NCI-H1092 (cell line): ENCODE measurements around the gene RBM12.
"Not testable (repeated sequence)": the region's sequence is repeated elsewhere in the genome, so short reads cannot be mapped to it uniquely, and the experiment has no call there.

Experiments
- DNase-seq: peaks from one replicate; lab custom pipeline; 2025; lab: John Stamatoyannopoulos, UW

Gene RBM12

DNA sequence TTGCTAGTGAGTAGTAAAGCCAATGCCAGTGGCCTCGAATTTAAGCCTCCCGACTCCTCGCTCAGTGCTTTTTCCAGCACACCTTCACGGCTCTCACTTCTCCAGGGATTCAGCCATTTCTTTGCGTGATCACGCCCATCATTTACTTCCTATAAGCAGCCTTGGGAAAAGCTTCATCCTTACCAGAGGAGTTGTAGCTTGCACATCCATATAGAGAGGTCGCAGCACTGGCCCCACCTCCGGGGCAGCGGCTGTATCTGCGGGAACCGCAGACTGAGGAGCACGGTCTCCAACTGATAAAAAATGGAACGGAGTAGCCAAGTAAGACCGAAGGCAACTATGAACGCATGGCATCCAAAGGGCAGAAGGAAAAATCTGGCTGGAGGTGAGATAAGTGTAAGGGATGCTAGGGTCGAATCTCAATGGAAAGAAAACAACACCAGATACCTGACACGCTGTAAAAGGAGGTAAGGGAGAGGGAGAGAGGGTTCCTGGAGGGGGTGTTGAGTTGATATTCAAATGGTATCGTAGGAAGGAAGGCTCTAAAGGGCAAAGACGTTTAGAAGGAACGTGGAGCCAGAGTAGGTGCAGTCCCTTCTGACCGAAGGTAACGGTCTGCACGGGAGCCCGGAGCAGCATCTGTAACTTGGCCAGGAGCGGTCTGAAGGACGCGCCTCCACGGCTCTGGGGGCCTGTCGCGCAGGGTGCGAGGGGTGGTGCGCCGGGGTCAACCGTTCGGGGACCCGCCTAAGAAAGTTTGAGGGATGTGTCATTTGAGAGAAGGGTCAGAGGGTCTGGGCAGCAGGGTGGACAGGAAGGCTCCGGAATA is 33.8 kb upstream of the RBM12 start:
- peak; percentile 2 for DNase-seq

DNA sequence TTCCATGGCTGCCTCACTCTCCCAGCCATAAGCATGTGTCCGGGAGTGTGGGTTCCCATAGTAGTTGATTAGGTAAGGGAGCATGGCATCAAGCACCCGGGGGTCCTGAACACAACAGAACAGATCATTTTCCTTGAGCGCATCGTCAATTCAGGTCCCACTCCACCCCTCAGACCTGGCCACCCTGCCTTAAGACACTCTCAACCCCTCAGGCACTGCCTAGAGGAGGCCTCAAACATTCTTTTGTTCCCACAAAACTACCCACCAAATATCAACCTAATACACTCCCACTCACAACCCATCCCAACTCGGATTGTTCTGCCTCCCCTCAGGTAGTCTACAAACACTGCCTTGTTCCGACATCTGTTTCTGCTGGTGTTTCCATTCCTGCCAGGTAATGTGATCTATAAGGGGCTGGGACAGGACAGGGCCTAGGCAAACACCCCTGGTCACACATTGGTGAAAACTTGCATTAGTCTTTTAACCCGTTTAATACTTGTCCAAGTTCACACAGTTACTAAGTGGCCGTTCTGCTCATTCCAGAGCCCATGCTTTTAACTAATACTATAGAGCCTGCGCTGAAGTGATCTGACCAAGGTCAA is 33.1 kb upstream of the RBM12 start:
- no peak for DNase-seq

DNA sequence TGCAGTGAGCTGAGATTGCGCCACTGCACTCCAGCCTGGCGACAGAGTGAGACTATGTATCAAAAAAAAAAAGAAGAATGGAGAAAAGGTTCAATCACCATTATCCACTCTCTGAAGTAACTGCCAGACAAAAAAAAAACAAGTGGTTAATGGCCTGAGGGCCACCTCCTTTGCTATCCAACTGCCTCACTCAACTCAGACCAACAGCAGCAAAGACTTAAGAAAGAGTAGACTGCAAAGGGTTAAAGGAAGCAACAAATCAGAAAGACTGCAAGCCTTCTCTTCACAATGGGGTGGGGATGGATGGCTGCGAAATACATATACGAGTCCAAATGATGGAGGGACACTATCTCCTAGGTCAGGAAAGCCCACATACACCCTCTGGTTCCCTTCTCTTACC is 31.3 kb upstream of the RBM12 start:
- DNase-seq = no peak

DNA sequence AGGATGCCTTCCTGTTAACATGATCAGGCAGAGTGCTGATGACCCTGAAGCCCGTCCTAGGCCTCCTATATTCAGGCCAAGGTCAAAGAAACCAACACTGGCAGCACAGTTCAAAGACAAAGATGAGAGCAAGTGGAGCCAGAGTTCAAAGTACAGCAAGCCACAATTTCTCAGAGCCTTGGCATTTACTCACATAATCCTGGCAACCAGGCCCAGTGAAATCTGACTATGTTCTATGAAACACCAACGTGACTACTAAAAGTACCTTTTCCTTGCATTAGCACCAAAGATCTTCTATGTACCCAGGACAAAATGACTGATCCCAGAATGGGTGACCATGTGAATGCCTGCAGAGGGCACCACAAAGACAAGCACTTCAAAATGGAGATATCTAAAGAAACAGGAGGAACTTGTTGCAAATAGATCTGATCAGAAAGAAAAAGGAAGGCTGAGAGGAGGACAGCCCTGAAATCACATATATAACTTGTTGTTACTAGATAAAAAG is 30.6 kb upstream of the RBM12 start:
- DNase-seq = no peak

DNA sequence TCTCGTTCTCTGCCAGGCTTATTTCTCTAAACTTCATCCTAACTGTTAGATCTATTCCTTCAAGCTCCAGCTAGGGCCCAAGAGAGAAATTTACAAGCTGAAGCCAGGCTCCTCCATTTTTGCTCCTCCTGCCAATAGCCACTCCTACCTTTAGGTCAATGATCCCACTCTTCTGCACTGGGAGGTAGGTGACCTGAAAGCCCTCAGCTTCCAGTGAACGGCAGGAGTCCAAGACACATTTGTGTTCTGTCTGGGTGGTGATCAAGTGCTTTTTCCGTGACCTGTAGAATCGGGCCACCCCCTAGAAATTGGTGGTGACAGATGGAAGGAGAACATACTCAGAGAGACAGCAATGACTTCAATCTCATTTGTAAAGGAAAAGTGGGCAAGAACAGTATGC is 25.6 kb upstream of the RBM12 start:
- DNase-seq = no peak

DNA sequence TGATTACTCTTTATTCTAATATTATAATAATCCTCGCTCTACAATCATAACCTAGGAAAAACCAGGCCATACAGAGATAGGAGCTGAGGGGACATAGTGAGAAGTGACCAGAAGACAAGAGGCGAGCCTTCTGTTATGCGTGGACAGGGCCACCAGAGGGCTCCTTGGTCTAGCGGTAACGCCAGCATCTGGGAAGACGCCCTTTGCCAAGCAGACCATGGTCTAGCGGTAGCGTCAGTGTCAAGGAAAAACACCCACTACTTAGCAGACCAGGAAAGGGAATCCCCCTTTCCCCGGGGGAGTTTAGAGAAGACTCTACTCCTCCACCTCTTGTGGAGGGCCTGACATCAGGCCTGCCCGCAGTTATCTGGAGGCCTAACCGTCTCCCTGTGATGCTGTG is 22.2 kb upstream of the RBM12 start:
- DNase-seq = not testable (repeated sequence)

DNA sequence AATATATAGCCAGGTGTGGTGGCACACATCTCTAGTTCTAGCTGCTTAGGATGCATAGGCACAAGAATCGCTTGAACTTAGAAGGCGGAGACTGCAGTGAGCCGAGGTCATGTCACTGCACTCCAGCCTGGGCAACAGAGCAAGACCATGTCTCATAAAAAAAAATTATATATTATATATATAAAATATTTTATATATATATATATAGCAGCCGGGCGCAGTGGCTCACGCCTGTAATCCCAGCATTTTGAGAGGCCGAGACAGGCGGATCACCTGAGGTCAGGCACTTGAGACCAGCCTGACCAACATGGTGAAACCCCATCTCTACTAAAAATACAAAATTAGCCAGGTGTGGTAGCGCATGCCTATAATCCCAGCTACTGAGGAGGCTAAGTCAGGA is 20.7 kb upstream of the RBM12 start:
- not testable (repeated sequence) for DNase-seq

DNA sequence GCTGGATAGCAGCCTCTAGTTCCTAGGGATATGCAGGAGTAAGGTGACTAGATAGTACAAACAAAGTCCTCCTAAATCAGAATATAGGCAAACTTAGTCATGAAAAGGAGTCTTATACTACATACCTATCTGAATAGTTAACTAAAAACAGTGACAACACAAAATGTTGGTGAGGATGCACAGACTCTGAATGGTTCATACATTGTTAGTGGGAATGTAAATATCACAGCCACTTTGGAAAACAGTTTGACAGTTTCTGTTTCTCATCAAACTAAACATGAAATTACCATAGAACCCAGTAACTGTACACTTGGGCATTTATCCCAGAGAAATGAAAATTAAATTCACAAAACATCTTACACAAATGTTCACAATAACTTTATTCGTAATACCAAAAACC is 17.3 kb upstream of the RBM12 start:
- DNase-seq = no peak

DNA sequence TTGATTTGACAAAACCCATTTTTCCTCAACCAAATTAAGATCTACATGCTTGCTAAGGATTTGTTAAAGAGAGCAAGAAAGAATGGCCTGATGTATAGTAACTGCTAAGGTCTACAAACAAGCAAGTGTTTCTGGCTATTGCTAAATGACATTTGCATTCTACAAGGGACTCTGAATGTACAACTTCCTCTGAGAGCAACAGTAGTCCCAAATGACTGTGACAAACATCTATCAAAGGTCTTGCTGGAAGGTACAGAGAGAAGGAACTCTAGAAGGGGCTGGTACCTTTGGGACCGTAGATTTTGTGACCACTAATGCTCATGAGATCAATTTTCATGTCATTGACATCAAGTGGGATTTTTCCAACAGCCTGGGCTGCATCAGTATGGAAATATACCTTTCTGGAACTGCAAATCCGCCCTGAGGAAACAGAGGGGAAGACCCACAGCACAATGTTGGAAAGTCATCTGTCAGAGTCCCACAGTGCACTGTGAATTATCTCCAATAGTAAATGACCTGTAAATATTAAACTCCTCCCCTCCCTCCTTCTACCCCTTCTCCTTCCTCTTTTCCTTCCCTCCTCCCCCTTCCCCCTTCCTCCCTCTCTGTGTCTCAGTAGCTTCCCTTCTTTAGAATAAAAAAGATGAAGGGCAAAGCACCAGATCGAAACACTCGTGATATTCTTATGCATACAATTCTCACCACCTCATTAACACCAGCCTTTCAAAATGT is 15.9 kb upstream of the RBM12 start:
- DNase-seq = no peak

DNA sequence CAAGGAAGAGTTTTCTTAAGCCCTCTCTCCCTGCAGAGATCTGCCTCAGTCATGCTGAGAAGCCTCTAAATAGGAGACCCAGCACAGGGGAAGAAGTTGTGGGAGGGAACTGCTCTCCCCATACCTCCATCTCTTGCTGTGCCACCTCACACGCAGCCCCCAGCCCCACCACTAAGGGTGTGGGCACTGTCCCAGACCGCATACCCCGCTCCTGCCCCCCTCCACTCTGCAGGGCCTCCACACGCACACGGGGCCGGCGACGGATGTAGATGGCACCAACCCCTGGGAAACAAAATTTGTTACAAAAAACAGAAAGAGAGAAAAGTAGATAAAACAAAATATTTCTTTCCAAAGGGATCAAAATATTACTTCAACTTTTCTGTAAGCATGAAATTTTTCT is 10.2 kb upstream of the RBM12 start:
- DNase-seq = no peak

DNA sequence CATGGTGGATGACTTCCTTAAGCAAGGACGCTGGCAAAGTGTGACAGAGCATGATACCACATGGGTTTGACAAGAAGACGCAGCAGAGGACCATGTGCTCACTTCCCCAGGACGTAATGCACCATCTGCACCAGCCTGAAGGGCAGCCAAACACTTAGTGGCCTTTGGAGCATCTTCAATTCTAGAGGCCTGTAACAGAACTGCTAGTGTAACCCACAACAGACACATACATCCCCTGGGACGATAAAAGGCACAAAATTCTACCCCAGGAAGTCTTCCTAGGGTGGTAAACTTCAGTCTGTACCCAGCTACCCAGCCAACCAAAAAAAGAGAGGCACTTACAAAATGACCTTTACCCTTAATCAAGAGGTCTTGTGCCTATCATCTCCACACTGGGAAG is 9.2 kb upstream of the RBM12 start:
- no peak for DNase-seq

DNA sequence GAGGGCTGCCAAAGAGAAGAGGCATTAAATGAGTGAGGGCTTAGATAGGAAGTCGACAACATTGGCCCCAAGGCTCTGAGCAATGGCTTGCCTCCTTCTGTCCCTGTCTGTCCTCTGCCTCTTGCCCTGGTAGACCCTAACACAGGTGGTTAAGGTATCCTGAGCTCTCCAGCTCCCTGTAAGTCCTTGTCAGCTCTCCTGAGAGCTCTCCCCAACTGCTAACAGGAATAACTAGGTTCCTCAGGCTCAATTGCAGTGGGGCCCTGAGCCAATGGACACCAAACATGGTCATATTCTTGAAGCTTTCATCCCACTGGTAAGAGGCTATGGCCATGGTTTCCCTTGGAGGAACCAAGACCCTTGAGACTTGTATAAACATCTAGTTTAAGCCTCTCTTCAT is 5.0 kb upstream of the RBM12 start:
- no peak for DNase-seq

DNA sequence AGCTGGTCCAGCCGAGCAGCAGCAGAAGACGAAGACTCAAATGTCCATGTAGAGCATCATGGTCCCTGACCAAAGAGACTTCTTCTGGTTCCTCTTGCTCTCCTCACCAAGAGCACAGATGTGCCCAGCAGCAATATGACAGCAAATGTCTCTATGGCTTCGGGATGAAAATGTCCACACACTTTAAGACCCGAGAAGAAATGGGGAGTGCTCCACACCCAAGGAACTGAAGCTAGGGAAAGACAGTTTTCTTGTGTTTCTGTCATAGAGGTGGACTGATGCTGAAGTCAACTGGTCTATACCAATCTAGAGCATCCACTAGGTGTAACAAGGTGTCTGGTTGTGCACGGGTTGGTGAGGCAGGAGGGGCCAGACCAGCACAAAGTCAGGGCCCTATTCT is 4.5 kb upstream of the RBM12 start:
- no peak for DNase-seq

DNA sequence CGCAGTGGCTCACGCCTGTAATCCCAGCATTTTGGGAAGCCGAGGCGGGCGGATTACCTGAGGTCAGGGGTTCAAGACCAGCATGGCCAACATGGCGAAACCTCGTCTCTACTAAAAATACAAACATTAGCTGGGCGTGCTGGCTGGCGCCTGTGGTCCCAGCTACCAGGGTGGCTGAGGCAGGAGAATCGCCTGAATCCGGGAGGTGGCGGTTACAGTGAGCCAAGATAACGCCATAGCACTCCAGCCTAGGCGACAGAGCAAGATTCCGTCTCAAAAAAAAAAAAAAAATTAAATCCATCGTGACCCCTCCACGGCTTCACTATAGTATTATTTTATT is 1.2 kb upstream of the RBM12 start:
- no peak for DNase-seq

DNA sequence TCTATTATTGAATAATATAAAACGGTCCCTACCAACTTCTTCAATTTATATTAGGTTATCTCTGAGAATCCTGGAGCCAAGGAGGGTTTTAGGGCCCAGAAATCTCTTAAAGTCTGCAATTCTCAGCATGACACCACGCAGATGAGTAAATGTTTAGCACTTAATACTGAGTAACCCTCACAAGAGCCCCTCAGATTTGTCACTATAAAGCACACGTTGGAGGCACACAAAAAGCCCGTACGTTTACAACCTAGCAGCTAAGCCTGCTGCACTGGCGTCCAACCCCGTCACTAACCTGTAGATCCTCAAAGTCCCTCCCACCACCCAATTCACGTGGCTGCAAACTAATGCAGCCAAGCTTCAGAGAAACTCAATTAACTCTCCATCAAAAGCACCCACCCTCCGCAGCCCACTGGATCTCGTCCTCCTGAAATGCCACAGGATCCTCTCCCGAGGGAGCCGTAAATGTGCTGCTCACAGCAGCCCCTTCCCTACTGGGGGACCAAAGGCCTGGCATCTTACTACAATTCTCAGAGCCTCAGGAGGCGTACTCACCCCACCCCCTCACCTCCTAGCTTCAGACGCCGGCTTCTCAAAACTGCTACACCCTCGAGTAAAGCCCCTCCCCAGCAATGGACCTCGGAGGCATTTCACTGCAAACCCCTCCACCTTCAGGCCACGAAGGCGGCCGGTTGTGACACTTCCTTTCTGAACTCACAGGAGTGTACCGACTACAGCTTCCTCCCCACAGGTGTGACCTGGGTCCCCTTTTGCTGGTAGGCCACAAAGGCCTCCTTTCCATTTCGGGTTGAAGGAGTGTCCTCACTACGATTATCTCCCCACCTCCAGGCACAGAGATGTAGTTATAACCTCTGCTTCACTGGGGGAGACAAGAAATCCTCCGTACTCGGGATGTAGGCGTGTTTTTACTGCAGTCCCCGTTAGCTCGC is 909 bp downstream of the RBM12 start:
- DNase-seq = no peak

DNA sequence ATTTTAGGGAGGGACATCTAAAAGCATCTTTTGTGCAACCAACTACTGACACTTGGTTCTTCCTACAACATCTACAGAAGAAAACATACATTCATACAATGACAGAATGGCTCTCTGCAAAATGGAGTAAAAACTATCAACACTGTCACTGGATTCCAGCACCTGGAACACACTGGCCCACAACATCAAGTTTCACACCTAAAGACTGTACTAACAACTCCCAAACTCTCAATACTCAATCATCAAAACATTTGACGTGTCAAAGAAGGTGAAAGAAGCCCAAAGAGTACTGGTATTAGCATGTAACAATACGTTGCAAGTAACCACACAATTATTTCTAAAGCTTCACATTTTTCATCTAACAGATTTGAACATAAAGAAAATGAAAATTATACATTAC is 2.1 kb downstream of the RBM12 start:
- DNase-seq = no peak

DNA sequence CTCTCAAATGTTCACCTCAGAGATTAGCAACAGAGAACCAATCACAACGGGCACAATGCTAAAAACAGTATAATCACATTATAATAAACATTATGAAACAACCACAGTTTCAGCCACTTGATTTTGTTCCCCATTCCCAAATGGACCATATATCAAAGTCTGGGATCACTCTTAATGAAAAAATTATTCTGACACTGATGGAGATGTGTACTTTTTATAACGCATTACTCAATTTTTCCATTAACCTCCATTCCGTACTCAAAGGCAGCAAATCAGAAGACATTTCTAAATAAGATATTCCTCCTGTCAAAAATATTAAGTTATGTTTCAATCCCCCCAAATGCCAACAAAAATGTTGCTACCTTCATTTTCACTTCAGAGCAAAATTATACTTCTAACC is 2.8 kb downstream of the RBM12 start:
- DNase-seq = no peak

DNA sequence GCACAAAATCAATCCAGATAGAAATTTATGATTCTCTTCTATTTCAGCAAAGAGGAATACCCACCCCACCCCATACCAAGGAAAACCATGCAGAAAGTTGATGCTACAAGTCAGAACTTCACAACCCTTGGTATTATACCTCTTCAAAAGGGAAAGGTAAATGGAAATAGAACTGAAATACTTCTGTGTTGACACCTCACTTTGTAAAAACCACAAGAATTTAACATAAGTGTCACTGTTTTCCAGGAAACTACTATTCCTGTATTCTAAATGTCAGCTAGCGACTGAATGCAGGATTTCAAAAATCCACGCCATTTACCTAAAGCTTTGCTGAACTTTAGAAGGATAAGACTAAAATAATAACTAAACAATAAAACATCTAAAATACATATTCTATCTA is 3.6 kb downstream of the RBM12 start:
- no peak for DNase-seq

DNA sequence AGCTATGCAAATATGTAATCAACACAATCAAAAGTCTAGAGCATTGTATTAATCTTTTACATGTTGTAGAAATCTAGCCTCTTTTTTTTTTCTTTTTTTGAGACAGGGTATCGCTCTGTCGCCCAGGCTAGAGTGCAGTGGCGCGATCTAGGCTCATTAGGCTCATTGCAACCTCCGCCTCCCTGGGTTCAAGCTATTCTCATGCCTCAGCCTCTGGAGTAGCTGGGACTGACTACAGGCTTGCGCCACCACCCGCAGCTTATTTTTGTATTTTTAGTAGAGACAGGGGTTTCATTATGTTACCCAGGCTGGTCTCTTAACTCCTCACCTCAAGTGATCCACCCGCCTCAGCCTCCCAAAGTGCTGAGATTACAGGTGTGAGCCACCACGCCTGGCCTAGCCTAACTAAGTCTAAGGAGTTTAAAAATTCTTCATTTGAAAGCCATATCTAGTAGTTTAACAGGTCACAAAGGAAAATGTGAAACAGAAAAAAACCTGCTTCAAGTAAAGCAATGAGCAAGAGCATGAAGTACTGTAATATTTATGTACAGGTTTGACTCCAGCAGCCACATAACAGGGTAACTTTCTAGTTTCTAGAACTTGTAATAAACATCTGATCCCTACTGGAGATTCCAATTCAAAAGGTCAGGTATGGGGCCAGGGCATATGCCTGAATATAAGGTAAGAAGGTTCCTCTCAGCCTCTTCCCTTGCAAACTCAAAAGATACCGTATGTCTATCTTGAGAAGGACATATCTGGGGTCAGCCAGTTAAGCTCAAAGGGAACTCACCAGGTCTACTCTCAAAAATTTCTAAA is 4.4 kb downstream of the RBM12 start:
- DNase-seq = no peak

DNA sequence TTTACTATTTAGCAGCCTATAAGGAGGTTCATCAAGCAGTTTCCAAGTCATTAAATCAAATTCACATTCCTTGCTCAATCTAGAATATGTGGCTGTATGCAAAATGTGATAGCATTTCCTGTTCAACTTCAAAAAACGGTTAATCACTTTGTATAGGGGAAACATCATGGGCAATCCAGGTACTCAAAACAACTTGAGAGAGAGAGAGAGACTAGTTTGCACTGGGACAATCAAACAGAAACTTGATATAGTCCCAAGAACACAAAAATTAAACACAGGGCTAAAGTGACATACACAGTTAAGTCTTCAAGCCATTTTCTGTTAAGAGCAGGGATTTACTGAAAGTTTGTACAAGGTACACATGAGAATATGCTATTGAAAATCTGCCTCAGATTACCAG is 7.4 kb downstream of the RBM12 start:
- DNase-seq = no peak

DNA sequence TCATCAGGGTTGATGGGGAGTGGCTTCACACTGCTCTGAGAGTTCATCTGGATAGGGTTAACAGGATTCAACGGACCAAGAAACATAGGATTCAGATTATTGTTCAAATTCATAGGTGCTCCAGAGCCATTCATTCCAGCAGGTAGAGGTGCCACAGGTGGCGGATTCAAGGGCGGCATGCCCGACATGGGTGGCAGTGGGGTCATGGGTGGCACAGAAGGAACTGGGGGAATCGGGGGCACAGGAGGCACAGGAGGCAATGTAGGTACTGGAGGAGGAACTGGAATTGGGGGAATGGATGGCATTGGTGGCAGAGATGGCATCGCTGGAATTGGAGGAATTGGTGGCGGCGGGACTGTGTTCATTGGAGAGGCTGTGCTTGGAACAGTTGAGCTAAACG is 10.3 kb downstream of the RBM12 start:
- DNase-seq = no peak
